Fibroblast of peridontal ligament (primary cell): ENCODE data around the gene MEF2B.

Source experiments
- DNase-seq: peaks from one replicate; pipeline ENCODE4 v3.0.0-alpha.2; 2010; ENCODE audit errors: extremely low read depth

MEF2B gene

GRCh38 chr19:19170053-19170872 is at the start of gene MEF2B:
Gene MEF2B, minus strand, starts transcription at chr19:19170263. Its CDS starts 19,528 bp downstream, at chr19:19150735.
- peak; percentile 9 for DNase-seq

- no peak for DNase-seq
These were observed 48.8 kb upstream of the MEF2B start for GRCh38 chr19:19218911-19219310.

GRCh38 chr19:19217099-19217498 is 47.0 kb upstream of the MEF2B start:
- DNase-seq: peak; percentile 13

GRCh38 chr19:19215792-19216191 is 45.7 kb upstream of the MEF2B start:
- DNase-seq: no peak

GRCh38 chr19:19214892-19215291 is 44.8 kb upstream of the MEF2B start:
- peak; percentile 22 for DNase-seq

- DNase-seq: no peak
These were observed 44.1 kb upstream of the MEF2B start for GRCh38 chr19:19214159-19214490.

- DNase-seq: no peak
These were observed 43.5 kb upstream of the MEF2B start for GRCh38 chr19:19213426-19214158.

- DNase-seq: no peak
These were observed 42.9 kb upstream of the MEF2B start for GRCh38 chr19:19212916-19213315.

- no peak for DNase-seq
These were observed 41.7 kb upstream of the MEF2B start, which contains the start of gene NCAN for GRCh38 chr19:19211499-19212420. Gene NCAN, plus strand, starts transcription at chr19:19211958. Its CDS starts 4,996 bp downstream, at chr19:19216954.

- DNase-seq: no peak
These were observed 39.3 kb upstream of the MEF2B start for GRCh38 chr19:19209372-19209771.

GRCh38 chr19:19207637-19208572 is 37.8 kb upstream of the MEF2B start:
- no peak for DNase-seq

GRCh38 chr19:19206938-19207337 is 36.9 kb upstream of the MEF2B start:
- DNase-seq: no peak

GRCh38 chr19:19205416-19206410 is 35.6 kb upstream of the MEF2B start:
- DNase-seq: no peak

- DNase-seq: no peak
These were observed 34.1 kb upstream of the MEF2B start for GRCh38 chr19:19204181-19204580.

- DNase-seq: peak; percentile 90
These were observed 33.2 kb upstream of the MEF2B start, which contains the start of gene NR2C2AP for GRCh38 chr19:19203012-19203856. Gene NR2C2AP, minus strand, starts transcription at chr19:19203414. Its CDS starts 354 bp downstream, at chr19:19203060.

- no peak for DNase-seq
These were observed 32.6 kb upstream of the MEF2B start for GRCh38 chr19:19202707-19203011.

GRCh38 chr19:19201697-19202630 is 31.9 kb upstream of the MEF2B start:
- DNase-seq: no peak

GRCh38 chr19:19193926-19194325 is 23.9 kb upstream of the MEF2B start:
- DNase-seq: no peak
